Stimulated activated CD8-positive, alpha-beta memory T cell treated with anti-CD3 and anti-CD28 coated beads, Interleukin-7, amount 100 ng/mL, for 1 hour (primary cell): Measurements from ENCODE around the gene EPHB2.

ENCODE experiments used
- DNase-seq, 2 donors: peaks; one replicate each; pipeline ENCODE4 v3.0.0-alpha.2; 2020; ENCODE audit warnings: low read depth in 2 of 2

Gene EPHB2

DNA sequence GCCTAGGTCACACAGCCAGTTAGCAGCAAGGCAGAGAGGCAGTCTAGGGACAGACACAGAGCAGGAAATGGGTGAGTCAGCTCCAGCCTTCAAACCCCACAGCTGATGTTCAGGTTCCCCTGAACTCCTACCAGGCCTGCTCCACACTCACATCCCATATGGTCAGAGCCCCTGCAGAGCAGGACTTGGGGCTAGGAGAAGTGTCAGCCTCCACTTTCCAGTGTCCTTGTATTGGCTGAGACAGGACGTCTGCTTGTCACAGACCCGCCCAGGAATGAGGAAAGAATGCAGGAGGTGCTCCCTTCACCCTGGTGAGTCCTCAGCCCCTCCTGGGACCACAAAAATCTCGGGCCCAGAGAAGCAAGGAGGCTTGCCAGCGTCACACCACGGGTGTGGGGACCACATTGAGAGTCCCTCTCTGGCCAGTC, 169.5 kb downstream of the EPHB2 start:
- no peak for DNase-seq

DNA sequence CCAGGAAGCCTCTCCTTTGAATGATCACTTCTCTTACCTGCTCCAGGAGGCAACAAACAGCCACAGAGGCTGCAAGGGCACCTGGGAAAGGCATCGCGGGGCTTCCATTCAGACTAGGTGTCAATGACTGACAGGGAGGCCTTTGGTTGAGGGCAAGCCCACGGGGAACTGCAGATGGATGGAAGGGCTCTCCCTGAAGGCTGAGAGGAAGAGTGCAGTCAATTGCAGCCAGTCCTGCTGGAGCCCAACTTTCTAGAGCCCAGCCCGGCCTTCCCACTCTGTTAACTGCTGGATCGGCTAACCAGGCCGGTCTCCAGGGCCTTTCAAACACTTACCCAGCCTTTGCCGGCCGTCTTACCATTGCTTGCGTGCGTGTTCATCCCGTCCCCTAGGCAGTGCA, 172.8 kb downstream of the EPHB2 start:
- no peak for DNase-seq

DNA sequence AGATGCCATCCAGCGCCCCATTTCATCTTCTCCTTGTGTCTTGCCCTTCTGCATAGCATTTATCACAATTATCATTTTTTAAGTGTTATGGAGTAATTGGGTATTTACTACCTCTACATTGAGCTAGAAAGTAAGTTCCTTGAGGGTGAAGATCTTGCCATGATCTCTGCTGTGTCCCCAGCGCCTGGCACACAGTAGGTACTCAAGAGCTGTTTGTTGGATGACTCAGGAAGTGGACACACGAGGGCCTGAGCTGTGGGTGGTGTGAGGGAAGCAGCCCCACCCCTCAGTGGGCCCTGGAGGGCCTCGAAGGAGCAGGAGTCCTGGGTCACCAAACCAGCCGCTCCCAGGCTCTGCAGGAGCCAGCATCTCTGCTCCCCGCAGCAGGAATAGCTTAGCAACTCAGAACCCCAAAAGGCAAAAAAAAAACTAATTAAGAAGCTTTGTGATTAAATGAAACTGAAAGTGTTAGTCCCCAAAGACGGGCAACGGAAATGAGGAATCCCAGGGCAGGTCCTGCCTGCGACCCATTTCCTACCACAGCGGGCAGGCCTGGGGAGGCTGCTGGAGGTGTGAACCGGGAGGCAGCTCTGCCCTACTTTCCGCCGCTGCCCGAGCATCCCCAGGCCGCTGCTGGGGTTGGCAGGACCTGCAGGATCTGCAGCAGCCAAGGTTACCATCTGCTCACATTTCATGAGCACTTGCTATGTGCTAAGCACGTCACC, 174.3 kb downstream of the EPHB2 start:
- no peak for DNase-seq

DNA sequence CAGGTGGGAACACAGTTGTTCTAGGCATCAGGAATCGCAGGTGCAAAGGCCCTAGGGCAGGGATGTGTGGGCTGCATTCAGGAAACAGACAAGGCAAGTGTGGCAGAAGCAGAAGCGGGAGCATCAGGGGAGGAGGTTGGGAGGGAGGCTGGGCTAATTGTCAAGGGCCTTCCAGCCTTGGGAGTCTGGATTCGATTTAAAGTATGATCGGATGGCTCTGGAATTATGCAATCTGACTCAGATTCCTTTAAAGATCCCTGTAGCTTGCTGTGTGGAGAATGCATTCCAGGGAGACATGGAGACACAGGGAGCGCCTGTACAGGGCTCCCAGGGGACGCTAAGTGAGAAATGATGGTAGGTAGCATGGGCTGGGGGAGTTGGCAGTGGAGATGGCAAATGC, 175.6 kb downstream of the EPHB2 start:
- DNase-seq = no peak

DNA sequence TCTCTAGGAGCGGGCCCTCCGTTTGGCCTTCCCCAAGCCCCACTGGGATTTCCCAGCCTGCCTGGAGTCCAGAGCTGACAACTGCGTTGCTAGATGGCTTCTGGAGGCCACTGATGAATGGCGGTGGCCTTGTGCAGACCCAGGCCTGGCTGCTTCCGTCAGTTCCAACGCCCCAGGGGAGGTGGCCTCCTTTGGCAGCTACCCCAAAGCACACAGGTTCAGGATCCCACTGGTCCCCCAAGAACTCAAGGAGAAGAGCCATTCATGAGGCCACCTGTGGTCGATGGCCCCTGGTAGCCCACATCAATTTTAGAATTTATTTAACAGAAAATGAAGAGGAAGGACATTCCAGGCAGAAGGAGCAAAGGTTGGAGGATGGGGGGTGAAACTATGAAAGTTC, 176.9 kb downstream of the EPHB2 start:
- DNase-seq = no peak

DNA sequence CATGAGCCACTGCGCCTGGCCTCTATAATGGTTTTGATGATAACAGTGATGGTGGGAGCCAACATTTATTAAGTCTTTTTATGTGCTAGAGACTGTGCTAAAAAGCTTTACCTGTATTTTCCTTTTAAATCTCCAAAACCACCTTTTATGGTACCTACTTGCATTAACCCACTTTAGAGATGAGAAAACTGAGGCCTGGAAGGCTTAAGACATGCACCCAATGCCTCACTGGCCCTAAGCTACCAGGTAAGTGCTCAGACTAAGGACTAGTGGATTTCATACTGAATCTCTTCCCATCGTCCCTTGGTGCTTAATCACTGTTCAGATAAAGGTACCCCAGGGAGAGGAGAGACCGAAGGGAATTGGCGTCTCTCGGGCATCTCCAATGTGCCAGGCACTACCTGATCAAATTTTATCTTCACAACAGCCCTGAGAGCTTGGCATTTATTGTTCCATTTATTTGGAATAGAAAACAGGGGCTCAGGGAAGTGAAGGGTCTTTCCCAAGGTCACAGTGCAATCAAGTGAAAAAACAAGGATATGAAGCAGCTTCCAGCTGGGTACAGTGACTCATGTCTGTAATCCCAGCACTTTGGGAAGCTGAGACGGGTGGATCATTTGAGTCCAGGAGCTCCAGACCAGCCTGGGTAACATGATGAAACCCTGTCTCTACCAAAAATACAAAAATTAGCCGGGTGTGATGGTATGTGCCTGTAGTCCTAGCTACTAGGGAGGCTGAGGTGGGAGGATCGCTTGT, 177.9 kb downstream of the EPHB2 start:
- no peak for DNase-seq

DNA sequence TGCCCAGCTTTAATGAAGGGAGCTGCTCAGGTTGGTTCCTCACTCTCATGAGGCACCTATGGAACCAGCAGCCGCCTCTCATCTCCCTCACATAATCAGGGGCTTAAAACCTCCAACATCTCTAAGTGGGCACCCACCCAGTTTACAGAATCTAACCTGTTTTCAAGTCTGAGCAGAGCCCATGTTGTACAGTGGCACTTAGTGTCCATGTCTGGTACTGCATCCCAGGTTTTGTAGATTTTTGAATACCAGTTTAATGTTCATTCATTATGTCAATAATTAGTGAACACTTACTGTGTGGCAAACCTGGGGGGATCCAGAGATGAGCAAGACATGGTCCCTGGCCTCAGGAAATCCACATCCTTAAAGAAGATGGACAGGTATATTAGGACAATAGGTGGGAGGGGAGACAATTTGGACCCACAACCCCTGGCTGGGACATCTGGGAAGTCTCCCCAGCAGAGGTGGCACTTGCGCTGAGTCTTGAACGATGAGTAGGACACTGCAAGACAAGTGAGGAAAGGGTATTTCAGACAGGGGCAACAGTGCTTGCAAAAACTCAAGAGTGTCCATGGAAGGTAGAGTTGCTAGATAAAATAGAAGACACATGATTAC, 178.7 kb downstream of the EPHB2 start:
- no peak for DNase-seq

DNA sequence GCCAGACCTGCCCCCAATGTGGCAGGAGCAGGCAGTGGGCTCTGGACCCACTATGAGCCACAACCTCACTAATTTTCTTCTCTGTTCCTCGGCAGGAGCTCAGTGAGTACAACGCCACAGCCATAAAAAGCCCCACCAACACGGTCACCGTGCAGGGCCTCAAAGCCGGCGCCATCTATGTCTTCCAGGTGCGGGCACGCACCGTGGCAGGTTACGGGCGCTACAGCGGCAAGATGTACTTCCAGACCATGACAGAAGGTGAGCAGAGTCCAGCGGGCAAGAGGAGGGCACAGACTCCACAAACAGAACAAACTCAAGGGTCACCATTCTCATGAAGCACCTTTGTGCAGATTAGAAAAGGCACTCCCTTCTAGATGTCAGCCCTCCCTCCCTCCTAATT, 182.2 kb downstream of the EPHB2 start:
- no peak for DNase-seq

DNA sequence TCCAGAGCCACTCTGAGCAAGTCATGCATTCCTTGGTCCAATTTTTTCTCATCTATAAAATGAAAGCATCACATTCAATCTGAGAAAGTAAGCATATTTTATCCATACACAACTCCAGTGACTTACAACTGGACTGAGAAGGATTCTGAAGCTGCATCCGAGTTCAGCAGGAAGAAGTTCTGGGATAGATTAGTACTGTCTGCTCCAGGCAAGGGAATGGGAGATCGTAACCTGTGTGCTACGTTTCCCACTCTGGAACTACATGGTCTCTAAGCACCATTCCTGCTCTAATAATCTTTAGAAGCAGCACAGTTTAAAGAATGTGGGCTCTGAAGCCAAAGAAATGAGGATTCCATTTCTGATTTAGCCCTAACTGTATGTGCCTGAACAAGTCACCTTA, 182.7 kb downstream of the EPHB2 start:
- DNase-seq = no peak

DNA sequence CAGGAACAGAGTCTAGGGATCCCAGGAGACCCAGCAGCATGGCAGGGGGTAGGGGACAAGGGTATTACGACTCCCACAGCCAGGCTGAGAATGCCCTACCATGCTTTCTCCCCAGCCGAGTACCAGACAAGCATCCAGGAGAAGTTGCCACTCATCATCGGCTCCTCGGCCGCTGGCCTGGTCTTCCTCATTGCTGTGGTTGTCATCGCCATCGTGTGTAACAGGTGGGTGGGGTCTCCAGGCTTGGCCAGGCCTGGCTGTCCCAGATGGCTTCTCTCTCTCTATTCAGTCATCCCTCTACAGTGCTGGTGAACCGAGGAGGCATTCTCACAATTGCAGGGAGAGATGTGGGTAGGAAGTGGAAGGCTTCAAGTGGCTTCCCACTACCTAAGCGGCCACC, 184.7 kb downstream of the EPHB2 start:
- DNase-seq = no peak

DNA sequence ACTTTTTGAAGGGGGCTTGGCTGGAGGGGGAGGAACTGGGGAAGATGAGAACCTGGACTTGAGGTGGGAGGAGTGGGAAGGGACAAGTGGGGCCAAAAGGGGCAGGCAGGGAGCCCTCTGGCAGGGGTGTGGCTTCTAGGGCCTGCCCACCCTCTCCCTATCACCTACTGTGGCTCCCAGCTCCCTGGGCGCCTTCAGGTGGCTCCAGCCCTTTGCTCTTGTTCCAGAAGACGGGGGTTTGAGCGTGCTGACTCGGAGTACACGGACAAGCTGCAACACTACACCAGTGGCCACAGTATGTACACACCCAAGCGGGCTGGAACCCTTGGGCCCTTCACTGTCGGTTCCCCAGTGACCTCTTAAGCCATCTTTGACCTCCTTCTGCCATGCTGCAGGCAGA, 185.5 kb downstream of the EPHB2 start:
- DNase-seq = no peak

DNA sequence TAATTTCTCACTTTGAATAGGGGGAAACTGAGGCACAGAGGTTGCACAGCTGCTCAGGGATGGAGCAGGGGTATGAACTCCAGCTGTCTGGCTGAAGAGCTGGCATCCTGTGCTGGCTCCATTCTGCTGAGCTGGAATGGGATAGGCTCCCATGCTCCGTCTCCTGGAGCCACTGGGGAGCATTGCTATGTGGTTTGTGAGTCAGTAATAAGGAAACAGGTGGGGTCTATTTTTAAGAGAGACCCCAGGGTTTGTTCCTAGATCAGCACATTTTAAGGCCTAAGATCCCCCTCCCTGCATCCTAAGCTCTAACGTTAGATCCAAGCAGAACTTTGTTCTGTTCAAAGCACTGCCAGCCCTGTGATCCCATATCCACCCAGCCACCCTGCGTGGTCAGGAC, 189.8 kb downstream of the EPHB2 start:
- DNase-seq = no peak

DNA sequence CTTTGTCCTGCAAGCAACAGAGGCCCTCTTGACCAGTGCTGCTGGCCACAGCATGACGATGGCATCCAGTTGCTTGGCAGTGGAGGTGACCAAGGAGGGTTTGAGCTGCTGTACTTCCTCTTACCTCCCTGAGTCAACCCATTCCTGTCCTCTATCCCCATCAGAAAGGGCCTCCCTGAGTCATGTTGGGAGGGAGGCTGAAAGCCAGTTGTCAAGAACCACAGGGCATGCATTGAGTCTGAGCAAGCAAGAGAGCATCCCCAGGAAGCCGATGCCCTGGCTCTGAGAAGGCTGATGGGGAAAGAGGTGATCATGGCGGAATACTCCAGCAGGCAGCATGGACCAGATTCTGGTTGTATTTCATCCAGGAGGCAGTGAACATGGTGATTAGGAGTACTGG, 192.5 kb downstream of the EPHB2 start:
- DNase-seq = no peak

DNA sequence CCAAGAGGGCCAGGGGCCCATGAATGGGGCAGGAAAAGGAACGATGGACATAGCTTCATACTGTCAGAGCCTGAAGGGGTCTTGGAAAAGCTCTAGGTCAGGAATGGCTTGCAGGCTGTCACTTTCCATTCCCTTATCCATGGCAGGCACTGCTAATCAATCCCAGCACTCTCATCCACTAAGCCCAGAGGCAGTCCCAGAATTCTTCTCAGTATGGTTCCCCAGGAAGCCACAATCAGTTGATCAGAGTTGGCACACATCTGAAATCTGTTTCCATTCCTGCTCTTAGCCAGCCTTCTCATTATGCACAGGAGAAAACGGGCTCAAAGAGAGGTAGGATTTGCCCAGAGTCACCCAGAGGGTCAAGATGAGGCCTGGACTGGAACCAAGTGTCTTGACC, 196.3 kb downstream of the EPHB2 start:
- DNase-seq = no peak

DNA sequence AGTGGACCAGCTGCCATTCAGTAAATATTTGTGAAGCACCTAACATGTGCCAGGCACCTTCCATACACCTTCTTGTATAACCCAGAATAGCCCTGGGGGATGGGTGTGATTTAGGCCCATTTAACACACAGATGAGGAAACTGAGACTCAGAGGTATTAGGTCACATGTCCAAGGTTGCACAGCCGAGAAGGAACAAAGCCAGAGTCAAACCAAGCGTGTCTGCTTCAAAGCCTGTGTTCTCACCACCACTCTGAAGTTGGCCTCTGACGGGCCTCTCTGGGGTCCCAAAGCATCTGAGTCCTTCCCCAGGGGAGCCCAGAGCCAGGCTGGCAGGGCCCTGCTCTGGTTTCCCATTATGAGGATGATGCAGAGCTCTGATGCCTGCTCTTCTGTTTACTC, 196.9 kb downstream of the EPHB2 start:
- DNase-seq = no peak

DNA sequence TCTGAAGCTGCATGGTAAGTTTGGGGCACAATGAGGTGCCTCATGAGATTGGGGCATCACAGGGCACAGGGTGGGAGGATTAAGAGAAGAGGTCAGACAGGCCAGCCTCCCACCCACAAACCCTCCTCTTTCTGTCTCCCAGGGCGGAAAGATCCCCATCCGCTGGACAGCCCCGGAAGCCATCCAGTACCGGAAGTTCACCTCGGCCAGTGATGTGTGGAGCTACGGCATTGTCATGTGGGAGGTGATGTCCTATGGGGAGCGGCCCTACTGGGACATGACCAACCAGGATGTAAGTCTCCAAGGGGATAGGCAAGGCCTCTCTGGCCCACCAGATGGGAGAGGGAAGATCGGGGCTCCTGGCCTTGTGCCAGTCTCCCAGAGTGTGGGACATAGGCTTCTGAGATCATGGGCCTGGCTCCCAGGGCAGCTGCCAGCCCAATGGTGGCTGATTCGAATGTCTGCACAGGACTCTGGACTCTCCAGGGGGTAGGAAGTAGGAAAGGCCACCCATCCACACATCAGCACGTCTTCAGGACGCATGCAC, 198.3 kb downstream of the EPHB2 start:
- no peak for DNase-seq

DNA sequence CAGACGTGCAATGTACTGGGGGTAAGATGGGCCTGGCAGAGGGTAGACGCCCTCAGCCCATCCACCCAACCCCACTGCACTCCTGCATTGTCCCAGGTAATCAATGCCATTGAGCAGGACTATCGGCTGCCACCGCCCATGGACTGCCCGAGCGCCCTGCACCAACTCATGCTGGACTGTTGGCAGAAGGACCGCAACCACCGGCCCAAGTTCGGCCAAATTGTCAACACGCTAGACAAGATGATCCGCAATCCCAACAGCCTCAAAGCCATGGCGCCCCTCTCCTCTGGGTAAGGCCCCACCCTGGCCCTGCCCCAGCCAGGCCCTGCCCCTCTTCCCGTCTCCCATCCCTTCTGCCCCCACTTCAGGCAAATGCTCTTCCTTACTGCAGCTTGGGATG, 199.6 kb downstream of the EPHB2 start:
- no peak for DNase-seq

DNA sequence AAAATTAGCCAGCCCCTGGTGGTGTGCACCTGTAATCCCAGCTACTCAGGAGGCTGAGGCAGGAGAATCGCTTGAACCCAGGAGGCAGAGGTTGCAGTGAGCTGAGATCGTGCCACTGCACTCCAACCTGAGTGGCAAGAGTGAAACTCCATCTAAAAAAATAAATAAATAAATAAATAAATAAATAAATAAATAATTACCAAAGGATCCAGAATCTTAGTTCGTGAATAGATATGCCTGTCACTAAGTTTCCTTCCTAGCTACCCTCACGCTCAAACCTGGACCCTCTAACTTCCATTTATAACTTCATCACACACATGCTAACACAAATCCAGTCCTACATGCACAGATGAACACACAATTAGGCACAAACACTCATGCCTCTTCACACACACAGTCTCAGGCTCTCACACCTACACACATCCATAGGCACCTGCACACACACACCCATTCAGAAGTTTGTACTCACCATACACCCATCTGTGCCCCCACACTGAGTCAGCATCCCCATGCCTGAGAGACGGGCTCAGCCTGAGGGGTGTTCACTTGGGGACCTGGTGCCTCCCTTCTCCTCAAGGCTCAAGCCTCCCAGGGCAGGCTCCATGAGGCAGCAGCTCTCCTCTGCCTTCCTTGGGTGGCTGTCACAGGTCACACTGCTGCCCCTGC, 200.5 kb downstream of the EPHB2 start:
- no peak for DNase-seq

DNA sequence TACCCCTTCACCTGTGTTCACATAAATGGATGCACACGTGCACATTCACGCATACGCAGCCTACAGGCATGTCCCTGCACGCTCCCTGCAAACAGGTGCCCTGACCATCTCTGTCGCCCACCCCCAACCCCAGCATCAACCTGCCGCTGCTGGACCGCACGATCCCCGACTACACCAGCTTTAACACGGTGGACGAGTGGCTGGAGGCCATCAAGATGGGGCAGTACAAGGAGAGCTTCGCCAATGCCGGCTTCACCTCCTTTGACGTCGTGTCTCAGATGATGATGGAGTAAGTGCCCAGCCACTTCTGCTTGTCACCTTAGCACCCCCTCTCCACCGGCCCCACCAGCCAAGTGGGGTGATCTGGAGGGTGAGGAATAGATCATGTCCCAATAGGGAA, 201.7 kb downstream of the EPHB2 start:
- DNase-seq = no peak

DNA sequence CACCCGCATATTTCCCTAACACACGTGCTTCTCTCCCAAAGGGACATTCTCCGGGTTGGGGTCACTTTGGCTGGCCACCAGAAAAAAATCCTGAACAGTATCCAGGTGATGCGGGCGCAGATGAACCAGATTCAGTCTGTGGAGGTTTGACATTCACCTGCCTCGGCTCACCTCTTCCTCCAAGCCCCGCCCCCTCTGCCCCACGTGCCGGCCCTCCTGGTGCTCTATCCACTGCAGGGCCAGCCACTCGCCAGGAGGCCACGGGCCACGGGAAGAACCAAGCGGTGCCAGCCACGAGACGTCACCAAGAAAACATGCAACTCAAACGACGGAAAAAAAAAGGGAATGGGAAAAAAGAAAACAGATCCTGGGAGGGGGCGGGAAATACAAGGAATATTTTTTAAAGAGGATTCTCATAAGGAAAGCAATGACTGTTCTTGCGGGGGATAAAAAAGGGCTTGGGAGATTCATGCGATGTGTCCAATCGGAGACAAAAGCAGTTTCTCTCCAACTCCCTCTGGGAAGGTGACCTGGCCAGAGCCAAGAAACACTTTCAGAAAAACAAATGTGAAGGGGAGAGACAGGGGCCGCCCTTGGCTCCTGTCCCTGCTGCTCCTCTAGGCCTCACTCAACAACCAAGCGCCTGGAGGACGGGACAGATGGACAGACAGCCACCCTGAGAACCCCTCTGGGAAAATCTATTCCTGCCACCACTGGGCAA, 202.9 kb downstream of the EPHB2 start:
- DNase-seq = no peak

DNA sequence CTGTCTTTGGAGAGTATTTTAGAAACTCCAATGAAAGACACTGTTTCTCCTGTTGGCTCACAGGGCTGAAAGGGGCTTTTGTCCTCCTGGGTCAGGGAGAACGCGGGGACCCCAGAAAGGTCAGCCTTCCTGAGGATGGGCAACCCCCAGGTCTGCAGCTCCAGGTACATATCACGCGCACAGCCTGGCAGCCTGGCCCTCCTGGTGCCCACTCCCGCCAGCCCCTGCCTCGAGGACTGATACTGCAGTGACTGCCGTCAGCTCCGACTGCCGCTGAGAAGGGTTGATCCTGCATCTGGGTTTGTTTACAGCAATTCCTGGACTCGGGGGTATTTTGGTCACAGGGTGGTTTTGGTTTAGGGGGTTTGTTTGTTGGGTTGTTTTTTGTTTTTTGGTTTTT, 203.5 kb downstream of the EPHB2 start:
- DNase-seq = no peak
